ENCODE results near the gene SKAP1.

- TF ChIP-seq PATZ1 (CRISPR knock-in tag; IDR thresholded peaks at IDR 0.05; ENCODE audit: borderline replicate concordance) (no peak), CSRNP3 (CRISPR knock-in tag; IDR thresholded peaks at IDR 0.05) (no peak), ZFP30 (CRISPR knock-in tag; IDR thresholded peaks at IDR 0.05) (no peak), RARB (CRISPR knock-in tag; IDR thresholded peaks at IDR 0.05) (no peak), SNAI2 (CRISPR knock-in tag; IDR thresholded peaks at IDR 0.05) (no peak), TOX (CRISPR knock-in tag; IDR thresholded peaks at IDR 0.05; ENCODE audit: borderline replicate concordance) (no peak), PPARA (CRISPR knock-in tag; IDR thresholded peaks at IDR 0.05; ENCODE audit: borderline replicate concordance) (no peak), ESRRG (CRISPR knock-in tag; IDR thresholded peaks at IDR 0.05) (no peak), OSR1 (CRISPR knock-in tag; IDR thresholded peaks at IDR 0.05) (no peak)
- TF ChIP-seq, protein P1, sequence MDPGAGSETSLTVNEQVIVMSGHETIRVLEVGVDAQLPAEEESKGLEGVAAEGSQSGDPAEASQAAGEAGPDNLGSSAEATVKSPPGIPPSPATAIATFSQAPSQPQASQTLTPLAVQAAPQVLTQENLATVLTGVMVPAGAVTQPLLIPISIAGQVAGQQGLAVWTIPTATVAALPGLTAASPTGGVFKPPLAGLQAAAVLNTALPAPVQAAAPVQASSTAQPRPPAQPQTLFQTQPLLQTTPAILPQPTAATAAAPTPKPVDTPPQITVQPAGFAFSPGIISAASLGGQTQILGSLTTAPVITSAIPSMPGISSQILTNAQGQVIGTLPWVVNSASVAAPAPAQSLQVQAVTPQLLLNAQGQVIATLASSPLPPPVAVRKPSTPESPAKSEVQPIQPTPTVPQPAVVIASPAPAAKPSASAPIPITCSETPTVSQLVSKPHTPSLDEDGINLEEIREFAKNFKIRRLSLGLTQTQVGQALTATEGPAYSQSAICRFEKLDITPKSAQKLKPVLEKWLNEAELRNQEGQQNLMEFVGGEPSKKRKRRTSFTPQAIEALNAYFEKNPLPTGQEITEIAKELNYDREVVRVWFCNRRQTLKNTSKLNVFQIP (CRISPR knock-in tag; IDR thresholded peaks at IDR 0.05; ENCODE audit: borderline replicate concordance, low read depth): no peak
- TF ChIP-seq, protein P2, sequence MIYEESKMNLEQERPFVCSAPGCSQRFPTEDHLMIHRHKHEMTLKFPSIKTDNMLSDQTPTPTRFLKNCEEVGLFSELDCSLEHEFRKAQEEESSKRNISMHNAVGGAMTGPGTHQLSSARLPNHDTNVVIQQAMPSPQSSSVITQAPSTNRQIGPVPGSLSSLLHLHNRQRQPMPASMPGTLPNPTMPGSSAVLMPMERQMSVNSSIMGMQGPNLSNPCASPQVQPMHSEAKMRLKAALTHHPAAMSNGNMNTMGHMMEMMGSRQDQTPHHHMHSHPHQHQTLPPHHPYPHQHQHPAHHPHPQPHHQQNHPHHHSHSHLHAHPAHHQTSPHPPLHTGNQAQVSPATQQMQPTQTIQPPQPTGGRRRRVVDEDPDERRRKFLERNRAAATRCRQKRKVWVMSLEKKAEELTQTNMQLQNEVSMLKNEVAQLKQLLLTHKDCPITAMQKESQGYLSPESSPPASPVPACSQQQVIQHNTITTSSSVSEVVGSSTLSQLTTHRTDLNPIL (CRISPR knock-in tag; IDR thresholded peaks at IDR 0.05; ENCODE audit: low read depth): no peak
Observed at GRCh38 chr17:48338720-48339119, 91.3 kb downstream of the SKAP1 start.

All from SK-N-SH treated with all-trans-retinoic acid at 6 μM for 48 hours (cell line).